ENCODE results near the gene TBC1D13. TPM values are rescaled to one million over a fixed set of nuclear protein-coding genes. Genes with fewer than 3 reads are reported as not detected.
A peak's percentile ranks its signal among the peaks of the same experiment; 100 is the strongest.
"Not testable (repeated sequence)": the region's sequence is repeated elsewhere in the genome, so short reads cannot be mapped to it uniquely, and the experiment has no call there.

The TBC1D13 gene
- total and polyA plus RNA-seq, 11 donors: 9.6 to 27.3 (median 18.4) TPM

DNA sequence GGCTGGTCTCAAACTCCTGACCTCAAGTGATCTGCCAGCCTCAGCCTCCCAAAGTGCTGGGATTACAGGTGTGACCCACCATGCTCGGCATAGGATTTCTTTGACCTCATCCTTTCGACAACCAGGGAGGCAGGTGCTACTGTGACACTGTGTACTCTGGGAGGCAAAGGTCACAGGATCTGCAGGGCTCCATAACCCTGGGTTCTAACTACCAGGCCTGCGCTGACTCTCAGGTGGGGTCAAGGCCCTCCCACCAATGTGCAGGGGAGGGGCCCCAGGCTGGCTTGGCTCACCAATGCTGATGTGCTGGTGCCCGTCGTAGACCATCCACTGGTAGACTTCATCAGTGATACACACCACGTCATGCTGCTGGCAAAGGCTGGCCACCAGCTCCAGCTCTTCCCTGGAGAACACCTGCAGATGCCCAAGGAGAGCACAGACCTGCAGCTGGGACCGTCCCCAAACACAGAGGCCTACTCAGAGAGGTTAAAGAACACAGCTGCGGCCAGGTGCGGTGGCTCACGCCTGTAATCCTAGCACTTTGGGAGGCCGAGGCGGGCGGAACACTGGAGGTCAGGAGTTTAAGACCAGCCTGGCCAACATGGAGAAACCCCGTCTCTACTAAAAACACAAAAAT is 49.6 kb downstream of the TBC1D13 start:
- peaks cover 0 to 27% (median 8%) of the 10 kb centered on the region in 9 donors for H3K36me3 ChIP-seq

DNA sequence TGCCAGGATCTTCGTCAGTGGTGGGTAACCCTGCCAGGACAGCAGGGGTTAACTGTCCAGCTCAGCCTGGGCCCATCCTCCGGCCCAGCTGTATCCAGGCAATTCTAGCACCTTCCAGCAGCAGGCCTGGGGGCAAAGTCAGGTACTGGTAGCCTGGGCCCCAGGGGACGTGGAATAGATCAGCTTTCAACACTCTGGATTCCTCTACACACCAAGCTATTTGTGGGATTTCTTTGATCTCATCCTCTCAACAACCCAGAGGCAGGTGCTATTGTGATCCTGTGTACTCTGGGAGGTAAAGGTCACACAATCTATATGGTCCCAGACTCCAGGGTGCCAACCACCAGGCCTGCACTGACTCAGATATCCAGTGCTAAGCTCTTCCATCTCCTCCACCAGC is 51.3 kb downstream of the TBC1D13 start:
- Histone ChIP-seq H3K36me3 (peaks cover 0 to 33% (median 9%) of the 10 kb centered on the region in 9 donors), H3K9me3 (no peaks in the 10 kb centered on the region), H3K27me3 (no peaks in the 10 kb centered on the region), H3K4me3 (no peak overlapping the region), H3K4me1 (no peaks in the 10 kb centered on the region), H3K27ac (no peak overlapping the region)
- DNase-seq (no peak), ATAC-seq (peak in 1 of 4 donors; percentile 21)
- WGBS, 4 donors: 51 to 89% (median 70%) methylated on average over 3 of the region's 3 CpGs
- intact Hi-C loops (cut with DNase I): no loop called here
- no peak for TF ChIP-seq POLR2A (IDR thresholded peaks at IDR 0.05)
- TF ChIP-seq, protein P1, sequence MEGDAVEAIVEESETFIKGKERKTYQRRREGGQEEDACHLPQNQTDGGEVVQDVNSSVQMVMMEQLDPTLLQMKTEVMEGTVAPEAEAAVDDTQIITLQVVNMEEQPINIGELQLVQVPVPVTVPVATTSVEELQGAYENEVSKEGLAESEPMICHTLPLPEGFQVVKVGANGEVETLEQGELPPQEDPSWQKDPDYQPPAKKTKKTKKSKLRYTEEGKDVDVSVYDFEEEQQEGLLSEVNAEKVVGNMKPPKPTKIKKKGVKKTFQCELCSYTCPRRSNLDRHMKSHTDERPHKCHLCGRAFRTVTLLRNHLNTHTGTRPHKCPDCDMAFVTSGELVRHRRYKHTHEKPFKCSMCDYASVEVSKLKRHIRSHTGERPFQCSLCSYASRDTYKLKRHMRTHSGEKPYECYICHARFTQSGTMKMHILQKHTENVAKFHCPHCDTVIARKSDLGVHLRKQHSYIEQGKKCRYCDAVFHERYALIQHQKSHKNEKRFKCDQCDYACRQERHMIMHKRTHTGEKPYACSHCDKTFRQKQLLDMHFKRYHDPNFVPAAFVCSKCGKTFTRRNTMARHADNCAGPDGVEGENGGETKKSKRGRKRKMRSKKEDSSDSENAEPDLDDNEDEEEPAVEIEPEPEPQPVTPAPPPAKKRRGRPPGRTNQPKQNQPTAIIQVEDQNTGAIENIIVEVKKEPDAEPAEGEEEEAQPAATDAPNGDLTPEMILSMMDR (IDR thresholded peaks at IDR 0.05): no peak

More for the DNA sequence above, 49.6 kb downstream of the TBC1D13 start:
- Histone ChIP-seq H3K27me3 (no peaks in the 10 kb centered on the region), H3K4me1 (no peaks in the 10 kb centered on the region), H3K27ac (no peak overlapping the region), H3K9me3 (no peaks in the 10 kb centered on the region), H3K4me3 (no peak overlapping the region)
- WGBS, 4 donors: 92 to 98% (median 94%) methylated on average over 11 to 14 of the region's 14 CpGs
- DNase-seq: no peak
- TF ChIP-seq POLR2A (IDR thresholded peaks at IDR 0.05): no peak
- TF ChIP-seq, protein P1 (IDR thresholded peaks at IDR 0.05): no peak
- intact Hi-C loops (cut with DNase I): no loop called here
- ATAC-seq: no peak

DNA sequence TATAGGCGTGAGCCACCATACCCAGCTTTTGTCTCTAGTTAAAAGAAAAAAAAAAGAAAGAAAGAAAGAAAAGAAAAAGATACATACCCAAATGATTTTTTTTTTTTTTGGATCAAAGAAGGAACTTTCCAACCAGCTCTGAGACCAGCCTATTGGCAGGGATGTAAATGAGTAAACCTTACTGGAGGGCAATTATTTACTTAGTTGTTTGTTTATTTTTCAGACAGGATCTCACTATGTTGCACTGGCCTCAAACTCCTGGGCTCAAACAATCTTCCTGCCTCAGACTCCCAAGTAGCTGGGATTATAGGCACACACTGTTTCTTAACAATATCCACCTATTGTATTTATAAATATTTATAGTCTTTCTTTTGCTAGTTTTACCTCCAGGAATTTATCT is 53.5 kb downstream of the TBC1D13 start:
- intact Hi-C loops (cut with DNase I): no loop called here
- TF ChIP-seq POLR2A (IDR thresholded peaks at IDR 0.05): no peak
- TF ChIP-seq, protein P1 (IDR thresholded peaks at IDR 0.05): no peak
- Histone ChIP-seq H3K36me3 (peaks cover 0 to 24% (median 9%) of the 10 kb centered on the region in 9 donors), H3K4me3 (no peak overlapping the region), H3K27me3 (no peaks in the 10 kb centered on the region), H3K27ac (no peak overlapping the region), H3K4me1 (no peaks in the 10 kb centered on the region), H3K9me3 (no peaks in the 10 kb centered on the region)
- no peak for DNase-seq
- WGBS, 4 donors: 97 to 100% (median 97%) methylated on average over 1 of the region's 1 CpG
- no peak for ATAC-seq

DNA sequence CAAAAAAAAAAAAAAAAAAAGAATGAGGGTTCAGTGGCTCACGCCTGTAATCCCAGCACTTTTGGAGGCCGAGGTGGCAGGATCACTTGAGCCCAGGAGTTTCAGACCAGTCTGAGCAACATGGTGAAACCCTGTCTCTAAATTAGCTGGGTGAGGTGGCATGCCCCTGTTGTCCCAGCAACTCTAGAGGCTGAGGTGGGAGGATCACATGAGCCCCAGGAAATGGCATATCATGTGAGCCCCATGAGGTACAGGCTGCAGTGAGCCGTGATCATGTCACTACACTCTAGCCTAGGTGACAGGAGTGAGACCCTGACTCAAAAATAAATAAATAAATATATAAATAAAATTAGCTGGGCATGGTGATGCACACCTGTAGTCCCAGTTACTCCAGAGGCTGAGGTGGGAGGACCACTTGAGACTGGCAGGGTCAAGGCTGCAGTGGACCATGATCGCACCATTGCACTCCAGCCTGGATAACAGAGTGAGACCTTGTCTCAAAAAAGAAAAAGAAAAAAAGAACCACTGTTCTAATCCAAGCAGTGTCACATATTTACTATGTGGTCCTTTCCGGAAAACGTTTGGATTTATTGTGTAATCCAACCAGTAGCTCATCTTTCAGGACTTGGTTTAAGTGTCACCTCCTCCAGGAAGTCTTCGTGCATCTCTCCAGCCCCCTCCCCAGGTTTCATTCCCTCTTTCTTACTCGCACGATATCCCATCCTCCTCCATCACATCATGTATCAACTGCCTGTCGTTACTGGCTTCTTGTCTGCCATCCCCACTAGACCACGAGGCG is 54.8 kb downstream of the TBC1D13 start:
- H3K9me3 ChIP-seq: no peaks in the 10 kb centered on the region
- intact Hi-C loops (cut with DNase I): no loop called here
- TF ChIP-seq POLR2A (IDR thresholded peaks at IDR 0.05): no peak
- TF ChIP-seq, protein P1 (IDR thresholded peaks at IDR 0.05): no peak
- 88 to 90% (median 88%) methylated on average over 12 of the region's 12 CpGs for WGBS, 4 donors
- no peak overlapping the region for H3K4me3 ChIP-seq
- no peaks in the 10 kb centered on the region for H3K27me3 ChIP-seq
- no peak overlapping the region for H3K27ac ChIP-seq
- ATAC-seq: no peak
- no peak for DNase-seq
- H3K4me1 ChIP-seq: no peaks in the 10 kb centered on the region
- peaks cover 0 to 16% (median 6%) of the 10 kb centered on the region in 9 donors for H3K36me3 ChIP-seq

DNA sequence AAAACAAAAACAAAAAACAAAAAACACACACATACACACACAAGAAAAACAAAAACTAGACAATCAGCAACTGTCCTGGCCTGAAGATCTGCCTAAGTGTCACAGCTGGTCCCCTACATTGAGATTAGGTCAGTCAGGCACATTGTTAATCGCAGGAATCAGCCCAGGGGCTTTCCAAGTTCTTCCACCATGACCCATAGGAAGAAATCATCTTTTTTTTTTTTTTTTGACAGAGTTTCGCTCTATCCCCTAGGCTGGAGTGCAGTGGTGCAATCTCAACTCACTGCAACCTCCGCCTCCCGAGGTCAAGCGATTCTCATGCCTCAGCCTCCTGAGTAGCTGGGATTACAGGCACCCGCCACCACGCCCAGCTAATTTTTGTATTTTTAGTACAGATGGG is 56.1 kb downstream of the TBC1D13 start:
- intact Hi-C loops (cut with DNase I); DNase-seq; H3K9me3 ChIP-seq; H3K4me1 ChIP-seq; H3K27me3 ChIP-seq; H3K4me3 ChIP-seq; ATAC-seq; H3K27ac ChIP-seq: not testable (repeated sequence)
- 95 to 97% (median 96%) methylated on average over 7 of the region's 7 CpGs for WGBS, 4 donors
- peaks cover 0 to 15% (median 6%) of the 10 kb centered on the region in 9 donors for H3K36me3 ChIP-seq
